Ishikawa (cell line): ENCODE results near the gene ITGA8.

Experiments used
- CEBPB ChIP-seq: IDR thresholded peaks from 2 replicates; pipeline ENCODE4 v1.6.1; 2012
- CREB1 ChIP-seq: IDR thresholded peaks from 2 replicates; pipeline ENCODE4 v1.6.1; 2012; ENCODE audit warnings: low read depth
- EGR1 ChIP-seq: IDR thresholded peaks from 2 replicates; pipeline ENCODE4 v1.6.1; 2012
- EP300 ChIP-seq: IDR thresholded peaks from 2 replicates; pipeline ENCODE4 v1.6.1; 2012; ENCODE audit warnings: borderline replicate concordance
- FOXM1 ChIP-seq: IDR thresholded peaks from 2 replicates; pipeline ENCODE4 v1.6.1; 2012; ENCODE audit warnings: low read depth, borderline replicate concordance
- MAX ChIP-seq: IDR thresholded peaks from 2 replicates; pipeline ENCODE4 v1.6.1; 2012
- NFIC ChIP-seq: IDR thresholded peaks from 2 replicates; pipeline ENCODE4 v1.6.1; 2012
- RAD21 ChIP-seq: IDR thresholded peaks from 2 replicates; pipeline ENCODE4 v1.6.1; 2012; ENCODE audit warnings: low read depth
- REST ChIP-seq: IDR thresholded peaks from 2 replicates; pipeline ENCODE4 v1.6.1; 2012; ENCODE audit warnings: low read depth, mild to moderate bottlenecking
- TAF1 ChIP-seq: IDR thresholded peaks from 2 replicates; pipeline ENCODE4 v1.6.1; 2012; ENCODE audit warnings: low read depth, mild to moderate bottlenecking
- TCF12 ChIP-seq: IDR thresholded peaks from 2 replicates; pipeline ENCODE4 v1.6.1; 2012; ENCODE audit warnings: low read depth
- TEAD4 ChIP-seq: IDR thresholded peaks from 2 replicates; pipeline ENCODE4 v1.6.1; 2012
- USF1 ChIP-seq: IDR thresholded peaks from 2 replicates; pipeline ENCODE4 v1.6.1; 2012
- YY1 ChIP-seq: IDR thresholded peaks from 2 replicates; pipeline ENCODE4 v1.6.1; 2012; ENCODE audit warnings: low read depth
- ZBTB7A ChIP-seq: IDR thresholded peaks from 2 replicates; pipeline ENCODE4 v1.6.1; 2012; ENCODE audit warnings: low read depth

Gene ITGA8

GRCh38 chr10:15738270-15738925 lies 18.7 kb upstream of the ITGA8 start:
- TF ChIP-seq REST, result no peak
- TF ChIP-seq USF1, result no peak
- no peak for TF ChIP-seq TCF12
- no peak for TF ChIP-seq ZBTB7A
- TF ChIP-seq NFIC, result no peak

- no peak for TF ChIP-seq TAF1
- no peak for TF ChIP-seq YY1
- TF ChIP-seq EP300, result no peak
- no peak for TF ChIP-seq EGR1
- no peak for TF ChIP-seq ZBTB7A
- no peak for TF ChIP-seq RAD21
- no peak for TF ChIP-seq TEAD4
- TF ChIP-seq REST, result no peak
- TF ChIP-seq CEBPB, result no peak
These were observed 17.9 kb upstream of the ITGA8 start for GRCh38 chr10:15737656-15738055.

GRCh38 chr10:15735763-15736162 lies 16.0 kb upstream of the ITGA8 start:
- TF ChIP-seq REST, result no peak
- TF ChIP-seq USF1, result no peak
- no peak for TF ChIP-seq FOXM1
- TF ChIP-seq NFIC, result no peak
- TF ChIP-seq RAD21, result no peak
- TF ChIP-seq MAX, result no peak
- no peak for TF ChIP-seq CEBPB
- TF ChIP-seq TEAD4, result no peak
- TF ChIP-seq CREB1, result no peak
- TF ChIP-seq ZBTB7A, result no peak
- no peak for TF ChIP-seq YY1
- no peak for TF ChIP-seq TCF12

- TF ChIP-seq REST, result no peak
- no peak for TF ChIP-seq MAX
- TF ChIP-seq CREB1, result no peak
- TF ChIP-seq CEBPB, result no peak
- TF ChIP-seq FOXM1, result no peak
- no peak for TF ChIP-seq TEAD4
- no peak for TF ChIP-seq EGR1
- no peak for TF ChIP-seq EP300
- no peak for TF ChIP-seq TCF12
- no peak for TF ChIP-seq NFIC
- TF ChIP-seq RAD21, result no peak
- no peak for TF ChIP-seq TAF1
- TF ChIP-seq YY1, result no peak
These were observed 10.6 kb upstream of the ITGA8 start for GRCh38 chr10:15730341-15730740.
